GM19395 (cell line): ENCODE data around the gene EGFL7.
"Not testable (repeated sequence)": the region's sequence is repeated elsewhere in the genome, so short reads cannot be mapped to it uniquely, and the experiment has no call there.

Source experiments
- ATAC-seq: cut with Tn5 transposase; IDR thresholded peaks from one replicate; pipeline ENCODE4 v1.9.1; 2021; ENCODE audit warnings: mild to moderate bottlenecking, moderate library complexity; ENCODE audit not compliant: unreplicated experiment

Gene EGFL7

GRCh38 chr9:136696502-136696901 is 33.8 kb downstream of the EGFL7 start:
- no peak for ATAC-seq

- no peak for ATAC-seq
Measured at GRCh38 chr9:136697146-136697820, 34.6 kb downstream of the EGFL7 start.

GRCh38 chr9:136697821-136698526 is 35.3 kb downstream of the EGFL7 start:
- no peak for ATAC-seq

GRCh38 chr9:136698635-136699246 is 36.0 kb downstream of the EGFL7 start:
- no peak for ATAC-seq

GRCh38 chr9:136700304-136700703 is 37.6 kb downstream of the EGFL7 start:
- ATAC-seq: no peak

- peak; percentile 74 for ATAC-seq
Measured at GRCh38 chr9:136700959-136701667, 38.4 kb downstream of the EGFL7 start.

- no peak for ATAC-seq
Measured at GRCh38 chr9:136701668-136702053, 38.9 kb downstream of the EGFL7 start.

- ATAC-seq: no peak
Measured at GRCh38 chr9:136703276-136703860, 40.7 kb downstream of the EGFL7 start.

GRCh38 chr9:136704741-136705140 is 42.0 kb downstream of the EGFL7 start:
- not testable (repeated sequence) for ATAC-seq

GRCh38 chr9:136705564-136705963 is 42.8 kb downstream of the EGFL7 start:
- no peak for ATAC-seq

GRCh38 chr9:136707011-136707410 is 44.3 kb downstream of the EGFL7 start:
- ATAC-seq: no peak

GRCh38 chr9:136707849-136708517 is 45.3 kb downstream of the EGFL7 start:
- ATAC-seq: no peak

- ATAC-seq: no peak
Measured at GRCh38 chr9:136709454-136710109, 46.9 kb downstream of the EGFL7 start.

- ATAC-seq: no peak
Measured at GRCh38 chr9:136710543-136710942, 47.8 kb downstream of the EGFL7 start.

- not testable (repeated sequence) for ATAC-seq
Measured at GRCh38 chr9:136711219-136711648, 48.5 kb downstream of the EGFL7 start.

GRCh38 chr9:136711751-136712689 is 49.3 kb downstream of the EGFL7 start, which contains the start of gene DIPK1B:
TSS of gene DIPK1B (plus strand) at chr9:136712572. CDS start at chr9:136712666, 94 bp downstream.
- no peak for ATAC-seq

- no peak for ATAC-seq
Measured at GRCh38 chr9:136712690-136713544, 50.2 kb downstream of the EGFL7 start.

- ATAC-seq: no peak
Measured at GRCh38 chr9:136713550-136713949, 50.8 kb downstream of the EGFL7 start.
